HEK293 (cell line): Measurements from ENCODE around the gene BRCA2.

Source experiments
- CTCF ChIA-PET: fragments of 350-600 bp; formaldehyde crosslinking; extraction: SDS; loops from one replicate; lab custom pipeline; 2021; ENCODE audit warnings: antibody characterized with exemption; lab: Yijun Ruan, JAX
- POLR2A ChIA-PET: fragments of 300-600 bp; formaldehyde crosslinking; extraction: SDS; loops from one replicate; lab custom pipeline; 2020; ENCODE audit warnings: antibody characterized with exemption, inconsistent platforms; lab: Yijun Ruan, JAX
- H3K27ac ChIP-seq: fragments of 200-500 bp; sonication (Bioruptor generic); 2 replicates; pipeline ENCODE4 v1.5.1; 2014; ENCODE audit warnings: low read depth, low read length, control low read depth, inconsistent platforms; ENCODE audit errors: extremely low read depth
- H3K36me3 ChIP-seq, 2 experiments: fragments of 200-500 bp in 1 of 2; sonication (Bioruptor generic) in 1 of 2; 1 replicate in 1 of 2; 2 replicates in 1 of 2; pipeline ENCODE4 v1.5.1; 2014 to 2017; ENCODE audit warnings: inconsistent platforms in 2 of 2, low read length in 2 of 2; ENCODE audit not compliant: control insufficient read depth in 2 of 2, insufficient read depth in 1 of 2
- H3K4me1 ChIP-seq: fragments of 200-500 bp; sonication (Bioruptor generic); 2 replicates; pipeline ENCODE4 v1.5.1; 2014; ENCODE audit warnings: mild to moderate bottlenecking, low read length, inconsistent platforms; ENCODE audit not compliant: control insufficient read depth, insufficient read depth
- H3K4me3 ChIP-seq: 2 replicates; pipeline ENCODE4 v1.5.1; 2011; ENCODE audit warnings: low read depth, mild to moderate bottlenecking, control low read depth, low read length, moderate library complexity
- H3K9me3 ChIP-seq: fragments of 200-500 bp; sonication (Bioruptor generic); 2 replicates; pipeline ENCODE4 v1.5.1; 2014; ENCODE audit warnings: low read depth, low read length, inconsistent platforms; ENCODE audit not compliant: control insufficient read depth, insufficient read depth
- BCL6B ChIP-seq: fragments of 450-650 bp; formaldehyde crosslinking; IDR thresholded peaks from 2 replicates; pipeline ENCODE4 v1.5.1; 2017; ENCODE audit warnings: missing biosample characterization, missing genetic modification characterization
- HIC1 ChIP-seq: fragments of 450-650 bp; formaldehyde crosslinking; IDR thresholded peaks from 2 replicates; pipeline ENCODE4 v1.5.1; 2016; ENCODE audit warnings: missing biosample characterization, missing genetic modification characterization
- HOXD13 ChIP-seq: sonication (generic); formaldehyde crosslinking; IDR thresholded peaks from 2 replicates; pipeline ENCODE4 v1.8.0; 2022; ENCODE audit warnings: missing genetic modification reagents, borderline replicate concordance
- INSM2 ChIP-seq: fragments of 450-650 bp; formaldehyde crosslinking; IDR thresholded peaks from 2 replicates; pipeline ENCODE4 v1.5.1; 2016; ENCODE audit warnings: missing biosample characterization, missing genetic modification characterization
- KLF1 ChIP-seq: fragments of 450-650 bp; formaldehyde crosslinking; IDR thresholded peaks from 2 replicates; pipeline ENCODE4 v1.5.1; 2016; ENCODE audit warnings: missing biosample characterization, missing genetic modification characterization
- KLF8 ChIP-seq: fragments of 450-650 bp; formaldehyde crosslinking; IDR thresholded peaks from 2 replicates; pipeline ENCODE4 v1.5.1; 2016; ENCODE audit warnings: missing biosample characterization, missing genetic modification characterization
- PATZ1 ChIP-seq: fragments of 450-650 bp; formaldehyde crosslinking; IDR thresholded peaks from 2 replicates; pipeline ENCODE4 v1.5.1; 2016; ENCODE audit warnings: missing biosample characterization, missing genetic modification characterization
- SP2 ChIP-seq: fragments of 450-650 bp; formaldehyde crosslinking; IDR thresholded peaks from 2 replicates; pipeline ENCODE4 v1.5.1; 2016; ENCODE audit warnings: missing biosample characterization, missing genetic modification characterization
- SP3 ChIP-seq: fragments of 450-650 bp; formaldehyde crosslinking; IDR thresholded peaks from 2 replicates; pipeline ENCODE4 v1.5.1; 2016; ENCODE audit warnings: missing biosample characterization, missing genetic modification characterization
- TCF7L2 ChIP-seq: IDR thresholded peaks from 2 replicates; pipeline ENCODE4 v1.6.1; 2011; ENCODE audit warnings: low read depth, mild to moderate bottlenecking, inconsistent platforms, low read length, moderate library complexity, borderline replicate concordance
- ZBTB11 ChIP-seq: fragments of 450-650 bp; formaldehyde crosslinking; conservative IDR thresholded peaks from 2 replicates; pipeline ENCODE4 v1.5.1; 2016; ENCODE audit warnings: low read depth, missing biosample characterization, missing genetic modification characterization
- ZBTB8A ChIP-seq: fragments of 450-650 bp; formaldehyde crosslinking; IDR thresholded peaks from 2 replicates; pipeline ENCODE4 v1.5.1; 2016; ENCODE audit warnings: missing biosample characterization, missing genetic modification characterization
- ZEB2 ChIP-seq: fragments of 450-650 bp; formaldehyde crosslinking; IDR thresholded peaks from 2 replicates; pipeline ENCODE4 v1.5.1; 2016; ENCODE audit warnings: missing biosample characterization, missing genetic modification characterization
- ZFP69B ChIP-seq: fragments of 450-650 bp; formaldehyde crosslinking; IDR thresholded peaks from 2 replicates; pipeline ENCODE4 v1.5.1; 2016; ENCODE audit warnings: missing biosample characterization, missing genetic modification characterization
- ZIC2 ChIP-seq: fragments of 450-650 bp; formaldehyde crosslinking; IDR thresholded peaks from 2 replicates; pipeline ENCODE4 v1.5.1; 2016; ENCODE audit warnings: missing biosample characterization, missing genetic modification characterization
- ZNF10 ChIP-seq: fragments of 450-650 bp; formaldehyde crosslinking; IDR thresholded peaks from 2 replicates; pipeline ENCODE4 v1.5.1; 2017; ENCODE audit warnings: missing biosample characterization, missing genetic modification characterization
- ZNF324 ChIP-seq: fragments of 450-650 bp; formaldehyde crosslinking; IDR thresholded peaks from 2 replicates; pipeline ENCODE4 v1.5.1; 2016; ENCODE audit warnings: missing biosample characterization, missing genetic modification characterization
- ZNF48 ChIP-seq: fragments of 450-650 bp; formaldehyde crosslinking; IDR thresholded peaks from 2 replicates; pipeline ENCODE4 v1.5.1; 2016; ENCODE audit warnings: missing biosample characterization, missing genetic modification characterization
- ZNF488 ChIP-seq: fragments of 450-650 bp; formaldehyde crosslinking; IDR thresholded peaks from 2 replicates; pipeline ENCODE4 v1.5.1; 2016; ENCODE audit warnings: missing biosample characterization, missing genetic modification characterization
- ZNF501 ChIP-seq: fragments of 450-650 bp; formaldehyde crosslinking; IDR thresholded peaks from 2 replicates; pipeline ENCODE4 v1.5.1; 2016; ENCODE audit warnings: missing biosample characterization, missing genetic modification characterization
- ZNF548 ChIP-seq: fragments of 450-650 bp; formaldehyde crosslinking; IDR thresholded peaks from 2 replicates; pipeline ENCODE4 v1.5.1; 2016; ENCODE audit warnings: missing biosample characterization, missing genetic modification characterization
- ZNF561 ChIP-seq: fragments of 450-650 bp; IDR thresholded peaks from 2 replicates; pipeline ENCODE4 v1.5.1; 2018; ENCODE audit warnings: missing biosample characterization, missing genetic modification characterization, borderline replicate concordance
- ZNF658 ChIP-seq: fragments of 450-650 bp; formaldehyde crosslinking; IDR thresholded peaks from 2 replicates; pipeline ENCODE4; 2016; ENCODE audit warnings: missing biosample characterization, missing genetic modification characterization

BRCA2 gene

GRCh38 chr13:32426990-32427851, 111.9 kb downstream of the BRCA2 start (continued):
- TF ChIP-seq HOXD13 = no peak
- peak; percentile 45; the same call in 1 of the 2 replicates for TF ChIP-seq ZIC2 (tag by site-specific recombination)
- TF ChIP-seq ZNF48 = no peak
- no peak for TF ChIP-seq TCF7L2
- no peak for TF ChIP-seq ZNF561 (tag by site-specific recombination)
- no peak; the same call in 1 of the 2 replicates for TF ChIP-seq ZFP69B (tag by site-specific recombination)
- no peak for TF ChIP-seq ZNF324 (tag by site-specific recombination)

GRCh38 chr13:32427852-32428580, 112.7 kb downstream of the BRCA2 start, which contains the start of gene N4BP2L1:
Gene N4BP2L1, minus strand, starts transcription at chr13:32428130. Its CDS starts 48 bp downstream, at chr13:32428082.
- Histone ChIP-seq H3K27ac (peak within 1 kb of the TSS; percentile 49; the same call in 1 of the 2 replicates), H3K9me3 (no peaks in the 10 kb centered on the region), H3K4me3 (peak within 1 kb of the TSS; percentile 57), H3K36me3 (peaks cover 0 to 4% of the 10 kb centered on the region in 2 experiments; a peak in 1 of 3 replicates), H3K4me1 (no peaks in the 10 kb centered on the region)
- POLR2A ChIA-PET = interaction anchor here (0.9 to 1.2 kb wide), 2 partner anchors 111 to 112 kb away, joined by 3 read pairs; partner anchors contain the start of genes BRCA2, N4BP2L2 and ZAR1L
- CTCF ChIA-PET = interaction anchor here (0.6 to 0.9 kb wide), 3 partner anchors 263 to 518 kb away, joined by 3 read pairs; no protein-coding TSS in a partner anchor
- TF ChIP-seq KLF8 = peak; percentile 55; the same call in 1 of the 2 replicates
- 0 out of 2 replicates have a peak, but pooled peaks have one; percentile 28 for TF ChIP-seq HIC1 (tag by site-specific recombination)
- TF ChIP-seq ZEB2 (tag by site-specific recombination) = 0 out of 2 replicates have a peak, but pooled peaks have one; percentile 49
- peak; percentile 47; the same call in 1 of the 2 replicates for TF ChIP-seq ZNF10 (tag by site-specific recombination)
- TF ChIP-seq ZNF488 (tag by site-specific recombination) = no peak
- TF ChIP-seq SP3 (tag by site-specific recombination) = peak; percentile 93
- TF ChIP-seq ZNF501 = no peak
- TF ChIP-seq KLF1 (tag by site-specific recombination) = peak; percentile 34; the same call in 1 of the 2 replicates
- no peak for TF ChIP-seq BCL6B (tag by site-specific recombination)
- peak; percentile 33 for TF ChIP-seq ZBTB8A (tag by site-specific recombination)
- peak; percentile 88 for TF ChIP-seq PATZ1 (tag by site-specific recombination)
- no peak for TF ChIP-seq ZNF658 (tag by site-specific recombination)
- peak; percentile 28; the same call in 1 of the 2 replicates for TF ChIP-seq ZBTB11 (tag by site-specific recombination)
- peak; percentile 77 for TF ChIP-seq SP2 (tag by site-specific recombination)
- no peak for TF ChIP-seq INSM2 (tag by site-specific recombination)
- no peak for TF ChIP-seq ZNF548 (tag by site-specific recombination)
